ENCODE results near the gene H2BK1. TPM values are rescaled to one million over a fixed set of nuclear protein-coding genes. Genes with fewer than 3 reads are reported as not detected.

The H2BK1 gene
- polyA plus RNA-seq, 3 donors = not detected

GRCh38 chr7:151185762-151186639 lies 24.3 kb downstream of the H2BK1 start:
- intact Hi-C loops (cut with micrococcal nuclease) = no loop called here
- DNase-seq = no peak
- H3K27me3 ChIP-seq (ENCODE audit: control insufficient read depth in 2 of 2, insufficient read depth in 2 of 2, low read length in 2 of 2) = no peaks in the 10 kb centered on the region
- no peaks in the 10 kb centered on the region for H4K20me1 ChIP-seq (ENCODE audit: insufficient read depth, low read length)
- no peaks in the 10 kb centered on the region for H3K36me3 ChIP-seq (replicated peaks in 1 of 2; ENCODE audit: control insufficient read depth in 1 of 2, insufficient read depth in 2 of 2, low read length in 2 of 2)
- TF ChIP-seq, protein P1, sequence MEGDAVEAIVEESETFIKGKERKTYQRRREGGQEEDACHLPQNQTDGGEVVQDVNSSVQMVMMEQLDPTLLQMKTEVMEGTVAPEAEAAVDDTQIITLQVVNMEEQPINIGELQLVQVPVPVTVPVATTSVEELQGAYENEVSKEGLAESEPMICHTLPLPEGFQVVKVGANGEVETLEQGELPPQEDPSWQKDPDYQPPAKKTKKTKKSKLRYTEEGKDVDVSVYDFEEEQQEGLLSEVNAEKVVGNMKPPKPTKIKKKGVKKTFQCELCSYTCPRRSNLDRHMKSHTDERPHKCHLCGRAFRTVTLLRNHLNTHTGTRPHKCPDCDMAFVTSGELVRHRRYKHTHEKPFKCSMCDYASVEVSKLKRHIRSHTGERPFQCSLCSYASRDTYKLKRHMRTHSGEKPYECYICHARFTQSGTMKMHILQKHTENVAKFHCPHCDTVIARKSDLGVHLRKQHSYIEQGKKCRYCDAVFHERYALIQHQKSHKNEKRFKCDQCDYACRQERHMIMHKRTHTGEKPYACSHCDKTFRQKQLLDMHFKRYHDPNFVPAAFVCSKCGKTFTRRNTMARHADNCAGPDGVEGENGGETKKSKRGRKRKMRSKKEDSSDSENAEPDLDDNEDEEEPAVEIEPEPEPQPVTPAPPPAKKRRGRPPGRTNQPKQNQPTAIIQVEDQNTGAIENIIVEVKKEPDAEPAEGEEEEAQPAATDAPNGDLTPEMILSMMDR (IDR thresholded peaks at IDR 0.05) = no peak
- H3K27ac ChIP-seq (ENCODE audit: low read depth in 1 of 2, low read length in 2 of 2) = no peak overlapping the region
- Mint-ChIP-seq H3K36me3 (no peaks in the 10 kb centered on the region), H3K27ac (peak overlapping the region in 1 of 7 donors; percentile 61), H3K27me3 (ENCODE audit: low read depth in 3 of 3) (peaks cover 3 to 16% (median 10%) of the 10 kb centered on the region in 3 donors), H3K4me1 (no peaks in the 10 kb centered on the region), H3K4me3 (no peak overlapping the region), H3K9me3 (peaks cover 0 to under 1% (median 0%) of the 10 kb centered on the region in 7 donors)
- no peak overlapping the region for H3K4me3 ChIP-seq (replicated peaks in 1 of 3; ENCODE audit: low read depth in 2 of 3, low read length in 3 of 3)
- H2AFZ ChIP-seq (ENCODE audit: insufficient read depth, low read depth, low read length, poor library complexity, severe bottlenecking) = no peak overlapping the region
- H3K9me3 ChIP-seq (replicated peaks in 1 of 2; ENCODE audit: control insufficient read depth in 1 of 2, insufficient read depth in 1 of 2, low read length in 2 of 2) = no peaks in the 10 kb centered on the region
- H3K9ac ChIP-seq (ENCODE audit: insufficient read depth, low read length, poor library complexity, severe bottlenecking) = no peak overlapping the region
- 95% methylated on average over 11 of the region's 16 CpGs for WGBS (ENCODE audit: insufficient coverage)
- no peak overlapping the region for H3K4me2 ChIP-seq (replicated peaks; ENCODE audit: extremely low read depth, low read length, poor library complexity, severe bottlenecking)
- H3K79me2 ChIP-seq (ENCODE audit: insufficient read depth, low read length) = no peaks in the 10 kb centered on the region
- no peaks in the 10 kb centered on the region for H3K4me1 ChIP-seq (ENCODE audit: control insufficient read depth in 1 of 2, insufficient read depth in 2 of 2, low read length in 2 of 2)

DNA sequence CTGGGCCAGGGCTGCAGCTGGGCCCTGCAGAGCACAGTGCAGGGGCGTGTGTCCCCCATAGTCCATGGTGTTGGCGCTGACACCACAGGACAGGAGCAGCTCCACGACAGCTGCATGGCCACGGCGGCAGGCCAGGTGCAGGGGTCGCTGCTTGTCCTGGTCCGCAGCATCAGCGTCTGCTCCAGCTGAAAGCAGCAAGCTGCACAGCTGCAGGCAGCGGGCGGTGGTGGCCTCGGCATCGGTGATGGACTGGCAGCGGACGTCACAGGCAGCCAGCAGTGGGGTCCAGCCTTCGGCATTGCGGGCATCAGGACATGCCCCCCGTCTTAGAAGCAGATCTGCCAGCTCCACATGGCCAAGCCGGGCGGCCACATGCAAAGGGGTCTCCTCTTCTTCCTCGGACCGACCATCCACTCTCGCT lies 29.3 kb downstream of the H2BK1 start:
- Histone ChIP-seq H3K36me3 (replicated peaks in 1 of 2; ENCODE audit: control insufficient read depth in 1 of 2, insufficient read depth in 2 of 2, low read length in 2 of 2) (no peaks in the 10 kb centered on the region), H3K4me3 (replicated peaks in 1 of 3; ENCODE audit: low read depth in 2 of 3, low read length in 3 of 3) (no peak overlapping the region), H2AFZ (ENCODE audit: insufficient read depth, low read depth, low read length, poor library complexity, severe bottlenecking) (no peak overlapping the region), H3K9me3 (replicated peaks in 1 of 2; ENCODE audit: control insufficient read depth in 1 of 2, insufficient read depth in 1 of 2, low read length in 2 of 2) (no peaks in the 10 kb centered on the region), H3K27me3 (ENCODE audit: control insufficient read depth in 2 of 2, insufficient read depth in 2 of 2, low read length in 2 of 2) (peaks cover 0 to 2% of the 10 kb centered on the region in 2 donors), H3K27ac (ENCODE audit: low read depth in 1 of 2, low read length in 2 of 2) (no peak overlapping the region), H3K9ac (ENCODE audit: insufficient read depth, low read length, poor library complexity, severe bottlenecking) (no peak overlapping the region), H3K4me2 (replicated peaks; ENCODE audit: extremely low read depth, low read length, poor library complexity, severe bottlenecking) (no peak overlapping the region), H4K20me1 (ENCODE audit: insufficient read depth, low read length) (no peaks in the 10 kb centered on the region), H3K4me1 (ENCODE audit: control insufficient read depth in 1 of 2, insufficient read depth in 2 of 2, low read length in 2 of 2) (no peaks in the 10 kb centered on the region), H3K79me2 (ENCODE audit: insufficient read depth, low read length) (no peaks in the 10 kb centered on the region)
- H3K27ac Mint-ChIP-seq = no peak overlapping the region
- no peaks in the 10 kb centered on the region for H3K4me1 Mint-ChIP-seq
- H3K9me3 Mint-ChIP-seq = no peaks in the 10 kb centered on the region
- DNase-seq = no peak
- 98% methylated on average over 19 of the region's 22 CpGs for WGBS (ENCODE audit: insufficient coverage)
- H3K27me3 Mint-ChIP-seq (ENCODE audit: low read depth in 3 of 3) = peaks cover 4 to 23% (median 7%) of the 10 kb centered on the region in 3 donors
- H3K4me3 Mint-ChIP-seq = no peak overlapping the region
- TF ChIP-seq, protein P1 (IDR thresholded peaks at IDR 0.05) = no peak
- H3K36me3 Mint-ChIP-seq = no peaks in the 10 kb centered on the region
- intact Hi-C loops (cut with micrococcal nuclease) = no loop called here

Data from CD14-positive monocyte (primary cell).